Measurements from ENCODE around the gene ITGB7. TPM values are rescaled to one million over a fixed set of nuclear protein-coding genes. Genes with fewer than 3 reads are reported as not detected.

Gene ITGB7
- total RNA-seq, 1 donor from 2014 or later: 1.3 TPM

GRCh38 chr12:53170876-53171724 lies 36.0 kb downstream of the ITGB7 start:
- H2AFZ ChIP-seq (ENCODE audit: low read depth, low read length): no peak overlapping the region
- Mint-ChIP-seq H3K9me3 (ENCODE audit: unreplicated experiment) (no peaks in the 10 kb centered on the region), H3K27me3 (ENCODE audit: low read depth, unreplicated experiment) (no peaks in the 10 kb centered on the region), H3K4me3 (ENCODE audit: unreplicated experiment) (peak overlapping the region; percentile 54), H3K36me3 (ENCODE audit: low read depth, unreplicated experiment) (peaks cover 19% of the 10 kb centered on the region), H3K4me1 (ENCODE audit: low read depth, unreplicated experiment) (peaks cover 22% of the 10 kb centered on the region), H3K27ac (ENCODE audit: unreplicated experiment) (peak overlapping the region; percentile 12)
- no peaks in the 10 kb centered on the region for H3K9me3 ChIP-seq (ENCODE audit: insufficient read depth, low read depth, low read length)
- H3K27ac ChIP-seq (ENCODE audit: low read depth, low read length): no peak overlapping the region
- H3K4me3 ChIP-seq (ENCODE audit: insufficient read depth, low read depth, low read length): no peak overlapping the region
- peaks cover 5% of the 10 kb centered on the region for H3K36me3 ChIP-seq (ENCODE audit: insufficient read depth, low read length)
- DNase-seq (ENCODE audit: low read depth) (no peak), FAIRE-seq (no peak)
- no peaks in the 10 kb centered on the region for H4K20me1 ChIP-seq (ENCODE audit: insufficient read depth, low read length)
- no peak overlapping the region for H3K9ac ChIP-seq (ENCODE audit: low read length)
- no peaks in the 10 kb centered on the region for H3K79me2 ChIP-seq (ENCODE audit: insufficient read depth, low read length)
- no peak overlapping the region for H3K4me2 ChIP-seq (ENCODE audit: low read length)
- peaks cover 19% of the 10 kb centered on the region for H3K4me1 ChIP-seq (ENCODE audit: insufficient read depth, low read length)
- TF ChIP-seq EZH2 (IDR thresholded peaks at IDR 0.05; ENCODE audit: insufficient read depth, low read length): no peak
- TF ChIP-seq, protein P1, sequence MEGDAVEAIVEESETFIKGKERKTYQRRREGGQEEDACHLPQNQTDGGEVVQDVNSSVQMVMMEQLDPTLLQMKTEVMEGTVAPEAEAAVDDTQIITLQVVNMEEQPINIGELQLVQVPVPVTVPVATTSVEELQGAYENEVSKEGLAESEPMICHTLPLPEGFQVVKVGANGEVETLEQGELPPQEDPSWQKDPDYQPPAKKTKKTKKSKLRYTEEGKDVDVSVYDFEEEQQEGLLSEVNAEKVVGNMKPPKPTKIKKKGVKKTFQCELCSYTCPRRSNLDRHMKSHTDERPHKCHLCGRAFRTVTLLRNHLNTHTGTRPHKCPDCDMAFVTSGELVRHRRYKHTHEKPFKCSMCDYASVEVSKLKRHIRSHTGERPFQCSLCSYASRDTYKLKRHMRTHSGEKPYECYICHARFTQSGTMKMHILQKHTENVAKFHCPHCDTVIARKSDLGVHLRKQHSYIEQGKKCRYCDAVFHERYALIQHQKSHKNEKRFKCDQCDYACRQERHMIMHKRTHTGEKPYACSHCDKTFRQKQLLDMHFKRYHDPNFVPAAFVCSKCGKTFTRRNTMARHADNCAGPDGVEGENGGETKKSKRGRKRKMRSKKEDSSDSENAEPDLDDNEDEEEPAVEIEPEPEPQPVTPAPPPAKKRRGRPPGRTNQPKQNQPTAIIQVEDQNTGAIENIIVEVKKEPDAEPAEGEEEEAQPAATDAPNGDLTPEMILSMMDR (IDR thresholded peaks at IDR 0.05; ENCODE audit: insufficient read depth, low read depth, low read length): no peak
- H3K27me3 ChIP-seq (ENCODE audit: insufficient read depth, low read length): no peaks in the 10 kb centered on the region

- Histone ChIP-seq H3K9me3 (ENCODE audit: insufficient read depth, low read depth, low read length) (no peaks in the 10 kb centered on the region), H3K4me3 (ENCODE audit: insufficient read depth, low read depth, low read length) (no peak overlapping the region), H3K27me3 (ENCODE audit: insufficient read depth, low read length) (no peaks in the 10 kb centered on the region), H3K4me2 (ENCODE audit: low read length) (no peak overlapping the region), H3K79me2 (ENCODE audit: insufficient read depth, low read length) (no peaks in the 10 kb centered on the region), H3K27ac (ENCODE audit: low read depth, low read length) (no peak overlapping the region), H4K20me1 (ENCODE audit: insufficient read depth, low read length) (no peaks in the 10 kb centered on the region), H2AFZ (ENCODE audit: low read depth, low read length) (no peak overlapping the region), H3K4me1 (ENCODE audit: insufficient read depth, low read length) (peaks cover 19% of the 10 kb centered on the region), H3K36me3 (ENCODE audit: insufficient read depth, low read length) (peaks cover 5% of the 10 kb centered on the region), H3K9ac (ENCODE audit: low read length) (no peak overlapping the region)
- Mint-ChIP-seq H3K4me1 (ENCODE audit: low read depth, unreplicated experiment) (peaks cover 19% of the 10 kb centered on the region), H3K4me3 (ENCODE audit: unreplicated experiment) (no peak overlapping the region), H3K36me3 (ENCODE audit: low read depth, unreplicated experiment) (peaks cover 19% of the 10 kb centered on the region), H3K9me3 (ENCODE audit: unreplicated experiment) (no peaks in the 10 kb centered on the region), H3K27ac (ENCODE audit: unreplicated experiment) (no peak overlapping the region), H3K27me3 (ENCODE audit: low read depth, unreplicated experiment) (no peaks in the 10 kb centered on the region)
- TF ChIP-seq EZH2 (IDR thresholded peaks at IDR 0.05; ENCODE audit: insufficient read depth, low read length): no peak
- TF ChIP-seq, protein P1 (IDR thresholded peaks at IDR 0.05; ENCODE audit: insufficient read depth, low read depth, low read length): no peak
- no peak for DNase-seq (ENCODE audit: low read depth)
- no peak for FAIRE-seq
Measured at GRCh38 chr12:53170215-53170614, 36.8 kb downstream of the ITGB7 start.

DNA sequence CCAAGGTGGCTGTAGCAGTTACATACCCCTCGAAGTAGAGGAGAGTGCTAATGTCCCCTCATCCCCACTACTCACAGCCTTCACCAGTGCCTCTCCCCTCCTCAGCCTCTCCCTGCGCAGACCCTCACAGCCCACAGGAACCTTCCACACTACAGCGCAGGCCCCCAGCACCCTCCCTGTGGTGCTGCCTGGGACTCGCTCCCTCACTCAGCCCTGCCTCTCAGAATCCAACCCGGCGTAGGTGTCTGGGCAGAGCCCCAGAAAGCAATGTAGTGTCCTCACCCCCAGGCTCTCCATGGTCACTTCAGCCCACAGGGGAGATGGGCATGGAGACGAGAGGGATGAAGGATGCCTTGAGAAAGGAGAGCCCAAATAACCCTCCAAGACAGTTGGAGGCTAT lies 37.4 kb downstream of the ITGB7 start:
- Mint-ChIP-seq H3K4me3 (ENCODE audit: unreplicated experiment) (no peak overlapping the region), H3K9me3 (ENCODE audit: unreplicated experiment) (no peaks in the 10 kb centered on the region), H3K36me3 (ENCODE audit: low read depth, unreplicated experiment) (peaks cover 19% of the 10 kb centered on the region), H3K4me1 (ENCODE audit: low read depth, unreplicated experiment) (peaks cover 16% of the 10 kb centered on the region), H3K27ac (ENCODE audit: unreplicated experiment) (no peak overlapping the region), H3K27me3 (ENCODE audit: low read depth, unreplicated experiment) (no peaks in the 10 kb centered on the region)
- DNase-seq (ENCODE audit: low read depth) (no peak), FAIRE-seq (no peak)
- TF ChIP-seq, protein P1 (IDR thresholded peaks at IDR 0.05; ENCODE audit: insufficient read depth, low read depth, low read length): no peak
- no peak for TF ChIP-seq EZH2 (IDR thresholded peaks at IDR 0.05; ENCODE audit: insufficient read depth, low read length)
- Histone ChIP-seq H3K4me3 (ENCODE audit: insufficient read depth, low read depth, low read length) (no peak overlapping the region), H4K20me1 (ENCODE audit: insufficient read depth, low read length) (no peaks in the 10 kb centered on the region), H3K9me3 (ENCODE audit: insufficient read depth, low read depth, low read length) (no peaks in the 10 kb centered on the region), H3K9ac (ENCODE audit: low read length) (no peak overlapping the region), H3K36me3 (ENCODE audit: insufficient read depth, low read length) (peaks cover 5% of the 10 kb centered on the region), H3K4me2 (ENCODE audit: low read length) (no peak overlapping the region), H3K4me1 (ENCODE audit: insufficient read depth, low read length) (peaks cover 14% of the 10 kb centered on the region), H3K27ac (ENCODE audit: low read depth, low read length) (no peak overlapping the region), H2AFZ (ENCODE audit: low read depth, low read length) (no peak overlapping the region), H3K79me2 (ENCODE audit: insufficient read depth, low read length) (no peaks in the 10 kb centered on the region), H3K27me3 (ENCODE audit: insufficient read depth, low read length) (no peaks in the 10 kb centered on the region)

All from astrocyte (in vitro differentiated cells and primary cell).